COLO668 (cell line): ENCODE measurements around the gene GRIN2A.

Experiments
- DNase-seq: peaks from one replicate; lab custom pipeline; 2025; ENCODE audit not compliant: unreplicated experiment; lab: John Stamatoyannopoulos, UW

GRIN2A gene

DNA sequence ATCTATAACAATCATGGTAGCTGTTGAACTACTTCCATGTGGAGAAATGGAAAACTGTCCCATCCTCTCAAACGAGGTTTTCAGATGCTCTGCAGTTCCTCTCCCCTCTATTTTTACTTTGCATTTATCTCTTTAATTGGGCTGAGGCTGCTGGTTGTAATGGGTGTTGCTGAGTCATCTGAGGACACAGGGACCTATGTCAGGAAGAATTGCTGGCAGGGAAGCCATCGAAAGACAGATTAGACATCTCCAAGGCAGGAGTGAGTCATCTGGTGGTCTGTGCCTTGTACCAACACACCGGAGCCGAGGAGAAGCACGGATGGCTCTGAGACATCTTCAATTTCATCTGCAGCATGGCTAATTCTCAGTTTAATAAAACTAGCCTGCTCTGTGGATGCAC, 394.5 kb downstream of the GRIN2A start:
- DNase-seq = no peak

- no peak for DNase-seq
Measured at GRCh38 chr16:9780831-9781230, 401.4 kb downstream of the GRIN2A start.

DNA sequence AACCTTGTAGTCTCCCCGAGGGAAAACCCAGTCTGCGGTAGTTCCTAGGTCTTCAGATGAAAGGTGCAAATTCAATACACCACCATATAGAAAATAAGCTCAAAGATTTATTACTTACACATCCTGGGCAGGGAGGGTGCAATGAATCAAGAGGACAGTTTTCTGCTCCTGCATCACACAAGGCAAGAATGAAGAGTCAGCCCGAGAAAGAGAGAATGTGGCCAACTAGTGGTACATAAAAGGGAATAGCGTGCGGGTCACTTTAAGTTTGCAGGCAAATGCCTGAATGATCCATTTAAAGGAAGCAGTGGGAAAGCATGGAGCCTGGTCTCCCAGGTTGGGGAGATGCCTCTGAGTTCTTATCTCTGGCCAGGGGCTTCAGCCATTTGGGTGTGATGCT, 403.4 kb downstream of the GRIN2A start:
- DNase-seq = no peak

GRCh38 chr16:9775998-9776397, 406.2 kb downstream of the GRIN2A start:
- DNase-seq = no peak

GRCh38 chr16:9773289-9773688, 408.9 kb downstream of the GRIN2A start:
- no peak for DNase-seq

- DNase-seq = no peak
Measured at GRCh38 chr16:9772526-9773225, 409.6 kb downstream of the GRIN2A start.

- no peak for DNase-seq
Measured at GRCh38 chr16:9766891-9767290, 415.3 kb downstream of the GRIN2A start.

- DNase-seq = no peak
Measured at GRCh38 chr16:9763505-9763904, 418.7 kb downstream of the GRIN2A start.

DNA sequence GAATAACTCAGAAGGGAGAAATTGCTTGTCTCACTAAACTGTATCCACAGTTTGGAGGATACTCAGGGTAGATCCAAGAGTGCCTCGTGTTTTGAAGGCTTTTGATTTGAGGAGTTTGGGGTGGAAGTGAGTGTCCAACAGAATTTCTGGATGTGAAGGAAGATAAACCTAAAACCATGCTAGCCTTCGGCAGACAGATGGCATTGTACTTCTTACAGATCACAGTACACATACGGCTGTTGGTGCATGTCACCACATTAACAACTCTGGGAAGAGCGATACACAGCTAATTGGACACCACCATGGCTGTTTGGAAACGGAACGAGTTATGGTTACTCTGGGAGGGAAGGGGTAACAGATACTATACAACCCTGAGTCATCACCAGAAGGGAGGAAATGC, 420.4 kb downstream of the GRIN2A start:
- no peak for DNase-seq

- DNase-seq = no peak
Measured at GRCh38 chr16:9757687-9758086, 424.5 kb downstream of the GRIN2A start.

DNA sequence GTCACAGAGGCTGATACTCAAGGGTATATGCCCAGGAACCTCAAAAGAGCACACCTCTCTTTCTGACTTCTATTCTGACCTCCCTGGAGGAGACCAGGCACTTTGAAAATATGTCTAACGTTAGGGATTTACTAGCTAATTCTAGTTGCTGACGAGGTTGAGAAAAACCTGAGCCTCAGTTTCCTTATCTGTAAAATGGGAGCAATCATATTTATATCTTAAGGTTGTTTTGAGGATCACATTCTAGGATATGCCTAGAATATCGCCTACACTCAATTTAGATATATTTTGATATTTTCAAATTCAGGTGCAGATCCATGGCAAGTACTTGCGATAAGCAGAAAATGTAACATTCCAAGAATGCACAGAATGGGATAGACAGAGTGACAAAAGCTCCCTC, 425.8 kb downstream of the GRIN2A start:
- no peak for DNase-seq

DNA sequence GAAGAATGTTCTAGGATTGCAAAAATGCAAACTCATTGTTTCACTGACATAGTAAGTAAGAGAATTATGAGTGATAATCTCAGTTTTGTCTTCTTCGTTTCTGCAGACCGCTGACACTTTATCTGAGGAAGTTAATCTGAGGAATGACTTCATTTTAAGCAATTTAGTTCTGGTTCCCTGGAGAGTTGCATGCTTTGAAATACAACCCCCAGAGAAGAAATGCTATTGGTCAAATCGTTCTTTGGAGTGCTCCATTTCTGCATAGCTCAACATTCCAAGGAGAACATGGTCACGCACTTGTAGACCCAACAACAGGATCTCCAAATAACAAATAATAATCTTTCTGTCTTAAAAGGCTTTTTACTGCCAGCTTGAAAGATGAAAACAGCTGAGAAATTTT, 427.1 kb downstream of the GRIN2A start:
- no peak for DNase-seq

DNA sequence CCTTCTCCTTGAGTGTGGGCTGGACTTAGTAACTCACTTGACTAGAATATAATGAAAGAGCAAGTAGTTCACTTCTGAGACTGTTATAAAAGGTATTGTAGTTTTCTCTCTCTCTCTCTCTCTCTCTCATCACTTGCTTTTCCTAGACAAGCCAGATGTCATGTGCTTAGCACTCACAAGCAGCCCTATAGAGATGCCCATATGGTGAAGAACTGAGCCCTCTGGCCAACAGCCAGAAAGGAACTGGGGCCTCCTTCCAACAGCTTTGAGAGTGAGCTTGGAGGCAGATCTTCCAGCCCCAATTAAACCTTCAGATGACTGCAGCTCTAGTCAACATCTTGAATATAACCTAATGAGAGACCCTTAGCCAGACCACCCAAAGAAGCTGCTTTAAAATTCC, 440.5 kb downstream of the GRIN2A start:
- no peak for DNase-seq

GRCh38 chr16:9739301-9739700, 442.9 kb downstream of the GRIN2A start:
- DNase-seq = no peak

GRCh38 chr16:9738690-9739089, 443.5 kb downstream of the GRIN2A start:
- DNase-seq = no peak

DNA sequence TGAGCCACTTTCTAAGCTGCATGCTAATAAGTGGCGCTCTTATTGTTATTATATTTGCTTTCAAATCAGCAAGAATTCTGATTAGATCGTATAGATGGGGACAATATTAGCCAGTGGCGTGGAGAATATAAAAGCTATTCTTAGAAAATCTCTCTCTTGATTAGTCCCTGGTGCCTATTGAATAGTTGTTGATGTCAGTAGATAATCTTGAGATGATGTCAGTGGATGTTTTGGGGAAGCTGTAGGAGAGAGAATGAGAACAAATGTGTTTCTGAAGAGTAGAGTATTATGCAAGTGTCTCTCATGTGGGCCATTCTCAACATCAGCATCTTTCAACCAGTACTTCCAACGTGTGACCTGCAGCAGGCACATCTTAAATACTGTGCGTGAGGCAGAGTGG, 445.7 kb downstream of the GRIN2A start:
- DNase-seq = no peak

GRCh38 chr16:9723136-9723535, 459.1 kb downstream of the GRIN2A start:
- no peak for DNase-seq

DNA sequence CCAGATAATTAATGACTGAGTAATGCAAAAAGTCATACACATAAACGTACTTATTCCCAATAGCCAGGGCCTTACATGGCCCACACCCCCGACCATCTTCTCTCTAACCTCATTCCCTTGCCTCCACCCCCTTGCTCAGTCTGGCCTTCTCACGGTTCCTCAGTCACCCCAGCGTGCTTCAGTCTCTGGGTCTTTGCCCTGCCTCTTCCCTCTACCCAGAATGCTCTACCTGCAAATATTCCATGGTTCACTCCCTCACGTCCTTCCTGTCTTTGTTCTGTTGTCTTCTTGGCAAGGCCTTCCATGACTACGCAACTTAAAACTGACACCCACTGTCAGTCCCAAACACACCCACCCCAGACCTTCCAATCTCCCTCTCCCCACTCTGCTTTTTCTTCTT, 468.3 kb downstream of the GRIN2A start:
- no peak for DNase-seq

- DNase-seq = no peak
Measured at GRCh38 chr16:9713156-9713555, 469.1 kb downstream of the GRIN2A start.

DNA sequence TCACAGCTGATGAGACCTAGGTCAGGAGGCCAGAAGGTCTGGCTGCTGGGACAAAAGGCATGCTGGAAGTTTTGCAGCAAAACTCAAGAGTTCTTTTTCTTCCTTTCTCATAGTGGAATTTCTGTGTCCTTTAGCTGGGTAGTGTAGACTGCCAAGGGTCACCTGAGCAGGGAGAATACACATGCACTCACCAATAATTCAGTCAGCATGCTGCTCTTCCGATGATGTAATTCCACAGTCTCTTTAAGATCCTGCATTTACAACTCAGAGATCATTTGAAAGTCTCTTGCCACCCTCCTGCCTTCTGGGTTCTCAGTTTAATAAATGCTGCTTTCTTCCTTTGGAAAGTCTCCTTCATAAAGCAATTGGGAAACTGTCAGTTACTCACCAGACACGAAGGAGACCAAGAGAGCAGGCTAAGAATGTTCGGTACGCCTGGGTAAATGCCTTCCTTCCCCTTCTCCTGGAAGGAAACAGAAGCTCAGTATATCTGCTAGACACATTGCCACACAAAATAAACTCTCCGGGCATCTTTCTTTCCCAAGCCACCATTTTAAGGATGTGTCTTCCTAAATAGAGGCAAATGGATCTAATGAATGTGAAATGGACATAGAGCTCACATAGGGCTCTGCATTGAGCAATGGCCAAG, 473.1 kb downstream of the GRIN2A start:
- DNase-seq = no peak

- DNase-seq = no peak
Measured at GRCh38 chr16:9706217-9706836, 475.9 kb downstream of the GRIN2A start.

- no peak for DNase-seq
Measured at GRCh38 chr16:9703731-9704130, 478.5 kb downstream of the GRIN2A start.
